Aortic smooth muscle cell (primary cell): ENCODE measurements around the gene ELAVL1. TPM values are rescaled to one million over a fixed set of nuclear protein-coding genes. Genes with fewer than 3 reads are reported as not detected.

ENCODE experiments used
- total RNA-seq: library from RNA; depleted of rRNA; stranded (reverse); fragments of >200 nt; gene quantifications from 2 replicates; pipeline ENCODE4 v1.2.3, GENCODE V29; 2014

ELAVL1 gene
- 30.0 and 39.6 TPM in 2 replicates for total RNA-seq

DNA sequence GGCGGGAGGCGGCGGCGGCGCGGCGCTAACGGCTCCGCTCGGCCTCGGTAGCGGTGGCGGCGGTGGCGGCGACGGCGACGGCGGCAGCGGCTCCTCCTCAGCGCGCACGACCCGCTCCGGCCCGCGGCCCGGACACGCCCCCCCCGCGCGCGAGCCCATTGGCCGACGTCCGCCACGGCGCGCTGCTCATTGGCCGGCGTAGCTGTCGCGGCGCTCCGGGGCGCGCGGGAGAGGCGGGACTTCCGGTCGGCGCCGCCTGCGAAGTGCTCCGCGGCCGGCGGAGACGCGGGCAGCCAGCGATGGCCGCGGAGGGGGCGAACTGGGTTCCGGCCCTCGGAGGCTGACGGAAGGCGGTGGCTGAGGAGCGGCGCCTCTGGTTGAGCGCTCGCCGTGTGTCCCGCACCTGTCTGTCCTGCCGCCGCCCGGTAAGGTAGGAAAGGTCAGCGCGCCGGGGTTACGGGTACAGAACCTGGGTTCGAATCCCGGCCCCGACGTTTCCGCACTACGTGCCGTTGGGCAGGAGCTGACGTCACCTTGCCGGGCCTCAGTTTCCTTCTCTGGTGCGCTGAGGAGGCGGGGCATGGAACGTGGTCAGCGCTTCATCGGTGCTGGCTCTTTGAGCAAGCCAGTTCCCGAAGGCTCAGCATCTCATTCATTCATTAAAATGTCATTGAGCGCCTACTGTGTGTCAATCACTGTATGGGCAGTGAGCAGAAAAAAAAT, at the start of gene ELAVL1:
ELAVL1 (minus strand) TSS at position 108 of the 723 bp plus-strand sequence. CDS start 13,826 bp downstream, outside the sequence.

GRCh38 chr19:8052464-8052859, 47.0 kb upstream of the ELAVL1 start, which contains the start of gene CCL25:
CCL25 (plus strand) TSS chr19:8052760; CDS start chr19:8053050, 290 bp downstream.

DNA sequence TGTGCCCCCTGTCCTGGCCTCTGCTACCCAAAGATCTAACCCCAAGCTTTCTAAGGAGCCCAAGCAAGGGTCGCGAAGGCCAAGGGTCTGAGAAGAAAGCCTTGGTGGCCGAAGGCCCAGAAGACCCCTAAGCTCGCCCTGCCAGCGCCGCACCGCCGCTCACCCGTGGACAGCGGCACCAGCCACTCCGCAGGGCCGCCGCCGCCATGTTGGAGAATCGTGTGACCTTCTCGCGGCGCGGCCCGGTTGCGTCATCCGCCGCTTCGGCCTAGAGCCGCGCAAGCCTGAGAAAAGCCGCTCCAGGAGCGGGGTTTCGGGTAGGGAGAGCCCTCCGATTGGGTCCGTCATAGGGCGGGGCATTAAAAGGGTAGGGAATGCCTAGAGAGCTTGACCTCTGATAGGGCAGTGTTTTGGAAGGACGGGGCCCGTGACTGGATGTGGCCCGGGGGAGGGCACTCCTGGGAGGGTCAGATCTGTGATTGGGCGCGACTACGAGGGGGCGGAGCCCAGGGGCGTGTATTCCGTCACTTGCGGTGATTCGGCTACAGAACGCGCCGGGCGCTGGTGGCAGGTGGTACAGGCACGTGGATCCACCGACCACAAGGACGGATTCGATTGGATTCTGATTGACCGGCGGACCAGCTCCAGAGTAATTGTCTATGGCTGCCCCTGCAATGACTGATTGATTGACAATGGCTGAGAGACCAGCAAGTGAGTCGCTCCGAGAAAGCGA, 61.8 kb downstream of the ELAVL1 start, which contains the start of gene TIMM44:
TIMM44 (minus strand) TSS at position 223 of the 733 bp plus-strand sequence; CDS start at position 208, 15 bp downstream.

DNA sequence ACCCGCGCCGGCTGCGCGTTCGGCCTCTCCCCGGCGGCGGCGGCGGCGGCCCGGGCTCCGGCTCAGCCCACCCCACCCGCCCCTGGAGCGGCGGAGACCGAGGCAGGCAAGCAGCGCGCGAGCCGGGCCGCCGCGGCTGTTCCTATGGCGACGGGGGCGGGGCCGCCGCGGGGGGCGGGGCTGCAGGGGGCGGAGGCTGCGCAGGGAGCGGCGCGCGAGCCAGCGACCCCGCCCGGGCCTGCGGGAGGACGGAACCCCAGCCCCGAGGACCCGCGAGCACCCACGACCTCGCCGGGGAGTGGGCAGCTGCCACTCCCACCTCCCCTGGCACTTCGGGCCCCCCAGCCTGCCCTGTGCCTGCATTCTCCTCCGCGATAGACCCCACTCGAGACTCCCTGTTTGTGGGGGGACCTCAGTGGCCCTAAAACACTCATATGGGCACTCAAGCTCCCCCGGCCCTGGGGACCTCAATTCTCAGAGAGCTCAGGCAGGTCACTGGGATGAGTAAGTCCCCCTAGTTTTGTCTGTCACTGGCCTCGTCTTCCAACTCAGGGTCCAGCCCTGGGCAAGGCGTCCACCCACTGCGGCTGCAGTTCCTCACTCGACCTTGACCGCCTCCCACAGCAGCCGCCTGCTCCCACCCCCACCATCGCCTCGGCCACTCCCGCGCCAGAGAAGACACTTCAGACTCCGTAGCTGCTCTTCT, 79.3 kb downstream of the ELAVL1 start, which contains the start of gene CTXN1:
CTXN1 (minus strand) TSS at position 115 of the 706 bp plus-strand sequence. CDS start 597 bp downstream, outside the sequence.

DNA sequence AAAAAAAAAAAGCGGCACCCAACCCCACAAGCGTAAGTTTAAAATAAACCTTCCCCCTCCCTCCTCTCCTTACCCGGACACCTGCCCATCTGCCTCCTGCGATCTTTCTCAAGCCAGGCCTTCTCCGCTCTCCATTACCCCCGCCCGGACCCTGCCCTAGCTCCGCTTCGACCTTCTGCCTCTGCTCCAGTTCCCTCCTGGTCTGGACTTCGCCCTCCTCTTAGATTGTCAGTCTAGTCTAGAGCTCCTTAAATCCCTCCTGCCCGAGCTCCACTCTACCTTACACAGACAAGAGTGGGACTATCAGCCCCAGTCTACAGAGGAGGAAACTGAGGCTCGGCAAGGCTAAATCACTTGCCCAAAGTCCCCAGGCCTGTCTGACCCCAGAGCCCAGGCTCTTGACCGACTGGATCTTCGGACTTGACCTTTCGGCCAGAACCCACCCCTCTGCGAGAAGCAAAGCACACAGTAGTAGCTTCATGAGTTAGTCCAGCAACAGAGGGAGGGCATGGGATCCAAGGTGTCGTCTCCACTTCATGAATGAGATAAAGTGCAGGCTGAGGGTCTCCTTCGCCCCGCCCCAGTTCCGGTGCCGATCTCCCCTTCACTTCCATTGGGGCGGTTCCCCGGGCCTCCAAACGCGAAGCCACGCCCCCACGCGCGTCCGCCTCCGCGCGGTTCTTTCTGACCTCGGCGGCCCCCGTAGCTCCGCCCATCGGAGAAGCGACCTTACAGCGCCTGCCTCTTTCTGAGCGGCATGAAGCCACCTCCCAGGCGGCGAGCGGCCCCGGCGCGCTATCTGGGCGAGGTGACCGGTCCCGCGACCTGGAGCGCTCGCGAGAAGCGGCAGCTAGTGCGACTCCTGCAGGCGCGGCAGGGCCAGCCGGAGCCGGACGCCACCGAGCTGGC, 85.6 kb downstream of the ELAVL1 start, which contains the start of gene SNAPC2:
SNAPC2 (plus strand) TSS at position 729 of the 909 bp plus-strand sequence; CDS start at position 758, 29 bp downstream.

GRCh38 chr19:7914598-7915045, 90.8 kb downstream of the ELAVL1 start, which contains the start of gene TGFBR3L:
TGFBR3L (plus strand) TSS chr19:7914830.

Other genes with a start within 250 kb of the ELAVL1 start
- gene CLEC4M, start 242.4 kb downstream of the ELAVL1 start, total RNA-seq, result not detected in 2 replicates
- 13.6 and 15.2 TPM in 2 replicates for gene EVI5L, start 175.4 kb downstream of the ELAVL1 start, total RNA-seq
- gene PRR36, start 131.3 kb downstream of the ELAVL1 start, total RNA-seq, result not detected in 2 replicates
- gene LRRC8E, start 117.1 kb downstream of the ELAVL1 start, total RNA-seq, result 5.5 and 6.9 TPM in 2 replicates
- 8.1 and 8.9 TPM in 2 replicates for gene MAP2K7, start 101.8 kb downstream of the ELAVL1 start, total RNA-seq
- gene TGFBR3L, start 90.8 kb downstream of the ELAVL1 start, total RNA-seq, result 0.92 and 1.1 TPM in 2 replicates
- gene SNAPC2, start 85.3 kb downstream of the ELAVL1 start, total RNA-seq, result 13.5 and 18.9 TPM in 2 replicates
- gene CTXN1, start 79.5 kb downstream of the ELAVL1 start, total RNA-seq, result 2.0 and 2.1 TPM in 2 replicates
- 48.4 and 54.2 TPM in 2 replicates for gene TIMM44, start 62.0 kb downstream of the ELAVL1 start, total RNA-seq
- gene CCL25, start 47.1 kb upstream of the ELAVL1 start, total RNA-seq, result not detected in 2 replicates
- not detected in 2 replicates for gene FBN3, start 144.0 kb upstream of the ELAVL1 start, total RNA-seq
- 4.1 and 6.0 TPM in 2 replicates for gene CERS4, start 203.7 kb upstream of the ELAVL1 start, total RNA-seq